Smooth muscle cell (in vitro differentiated cells): ENCODE data around the gene C19orf25. TPM values are rescaled to one million over a fixed set of nuclear protein-coding genes. Genes with fewer than 3 reads are reported as not detected.

ENCODE experiments used
- DNase-seq: peaks from one replicate; lab custom pipeline; 2025; ENCODE audit not compliant: unreplicated experiment; lab: John Stamatoyannopoulos, UW
- H2AFZ ChIP-seq: fragments of 200-600 bp; sonication (generic); 2 replicates; pipeline ENCODE4 v1.6.0; 2016; ENCODE audit warnings: antibody characterized with exemption, low read depth, mild to moderate bottlenecking
- H3F3A ChIP-seq: fragments of 200-600 bp; sonication (generic); 2 replicates; pipeline ENCODE4 v1.6.0; 2017; ENCODE audit warnings: antibody characterized with exemption, low read depth
- H3K27ac ChIP-seq: fragments of 200-600 bp; sonication (generic); 2 replicates; pipeline ENCODE4 v1.5.1; 2016; ENCODE audit warnings: low read depth, mild to moderate bottlenecking
- H3K27me3 ChIP-seq: fragments of 200-600 bp; sonication (generic); 2 replicates; pipeline ENCODE4 v1.6.1; 2016; ENCODE audit warnings: low read depth, mild to moderate bottlenecking
- H3K36me3 ChIP-seq: fragments of 200-600 bp; sonication (generic); 2 replicates; pipeline ENCODE4 v1.5.1; 2016; ENCODE audit warnings: low read depth
- H3K4me1 ChIP-seq: fragments of 200-600 bp; sonication (generic); 2 replicates; pipeline ENCODE4 v1.5.1; 2016; ENCODE audit warnings: low read depth
- H3K4me2 ChIP-seq: fragments of 200-600 bp; sonication (generic); 2 replicates; pipeline ENCODE4 v1.6.0; 2016; ENCODE audit warnings: mild to moderate bottlenecking
- H3K4me3 ChIP-seq: fragments of 200-600 bp; sonication (generic); 2 replicates; pipeline ENCODE4 v1.5.1; 2016; ENCODE audit warnings: mild to moderate bottlenecking
- H3K79me2 ChIP-seq: fragments of 200-600 bp; sonication (generic); 2 replicates; pipeline ENCODE4 v1.6.0; 2016; ENCODE audit warnings: low read depth, mild to moderate bottlenecking
- H3K9ac ChIP-seq: fragments of 200-600 bp; sonication (generic); 2 replicates; pipeline ENCODE4 v1.6.0; 2016; ENCODE audit warnings: low read depth
- H3K9me3 ChIP-seq: fragments of 200-600 bp; sonication (generic); replicated peaks from 2 replicates; pipeline ENCODE4 v1.5.1; 2016; ENCODE audit warnings: low read depth
- H4K20me1 ChIP-seq: fragments of 200-600 bp; sonication (generic); 2 replicates; pipeline ENCODE4 v1.6.0; 2016; ENCODE audit warnings: low read depth
- CTCF ChIP-seq: fragments of 200-600 bp; sonication (generic); IDR thresholded peaks from 2 replicates; pipeline ENCODE4 v1.5.1; 2017; ENCODE audit warnings: borderline replicate concordance, mild to moderate bottlenecking, antibody characterized with exemption; ENCODE audit not compliant: insufficient read depth, poor library complexity, severe bottlenecking
- WGBS: methylation state at CpG from one replicate; pipeline ENCODE4 v1.1.7; 2016; ENCODE audit warnings: low lambda C conversion rate; 5-methylcytosine and 5-hydroxymethylcytosine counted together
- polyA plus RNA-seq: library from polyadenylated mRNA; unstranded; fragments of >200 nt; fragmentation: Nextera tagmentation; extraction: Ambion mirVana; gene quantifications from 2 replicates; pipeline ENCODE4 v1.2.1, GENCODE V29; 2016
- total RNA-seq: library from RNA; depleted of rRNA; stranded (reverse); fragments of >200 nt; gene quantifications from 2 replicates; pipeline ENCODE4 v1.2.3, GENCODE V29; 2014

The C19orf25 gene
- total and polyA plus RNA-seq, 2 experiments from 2014 or later = 15.2 to 27.9 TPM

DNA sequence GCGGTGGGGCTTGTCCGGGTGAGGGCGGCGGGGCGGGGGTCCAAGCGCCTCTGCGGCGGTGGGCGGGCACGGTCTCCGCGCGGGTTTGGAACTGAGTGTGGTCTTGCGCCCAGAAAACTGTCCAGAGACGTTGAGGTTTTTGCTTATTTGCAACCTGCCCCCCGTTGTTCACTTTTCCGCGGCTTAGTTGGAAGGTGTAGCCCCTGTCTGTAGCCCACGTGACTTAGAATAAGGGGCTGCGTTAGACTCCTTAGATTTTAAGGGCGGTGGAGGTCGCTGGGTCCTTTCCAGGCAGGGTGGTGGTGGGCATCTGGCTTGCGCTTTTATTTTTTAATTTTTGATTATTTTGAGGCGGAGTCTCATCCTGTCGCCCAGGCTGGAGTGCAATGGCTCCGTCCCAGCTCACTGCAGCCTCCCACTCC, 40.1 kb downstream of the C19orf25 start:
- 2% methylated on average over 12 of the region's 26 CpGs for WGBS
- H3K4me2 ChIP-seq = peak overlapping the region; percentile 97
- H4K20me1 ChIP-seq = peaks cover 69% of the 10 kb centered on the region
- peak overlapping the region; percentile 80 for H3K27ac ChIP-seq
- H3F3A ChIP-seq = peaks cover 30% of the 10 kb centered on the region
- no peaks in the 10 kb centered on the region for H3K36me3 ChIP-seq
- H3K27me3 ChIP-seq = no peaks in the 10 kb centered on the region
- no peaks in the 10 kb centered on the region for H3K9me3 ChIP-seq
- DNase-seq = no peak
- TF ChIP-seq CTCF = no peak
- H2AFZ ChIP-seq = no peak overlapping the region
- H3K79me2 ChIP-seq = peaks cover 37% of the 10 kb centered on the region
- peak overlapping the region; percentile 72 for H3K4me3 ChIP-seq
- H3K9ac ChIP-seq = peak overlapping the region; percentile 95
- peaks cover 9% of the 10 kb centered on the region for H3K4me1 ChIP-seq

DNA sequence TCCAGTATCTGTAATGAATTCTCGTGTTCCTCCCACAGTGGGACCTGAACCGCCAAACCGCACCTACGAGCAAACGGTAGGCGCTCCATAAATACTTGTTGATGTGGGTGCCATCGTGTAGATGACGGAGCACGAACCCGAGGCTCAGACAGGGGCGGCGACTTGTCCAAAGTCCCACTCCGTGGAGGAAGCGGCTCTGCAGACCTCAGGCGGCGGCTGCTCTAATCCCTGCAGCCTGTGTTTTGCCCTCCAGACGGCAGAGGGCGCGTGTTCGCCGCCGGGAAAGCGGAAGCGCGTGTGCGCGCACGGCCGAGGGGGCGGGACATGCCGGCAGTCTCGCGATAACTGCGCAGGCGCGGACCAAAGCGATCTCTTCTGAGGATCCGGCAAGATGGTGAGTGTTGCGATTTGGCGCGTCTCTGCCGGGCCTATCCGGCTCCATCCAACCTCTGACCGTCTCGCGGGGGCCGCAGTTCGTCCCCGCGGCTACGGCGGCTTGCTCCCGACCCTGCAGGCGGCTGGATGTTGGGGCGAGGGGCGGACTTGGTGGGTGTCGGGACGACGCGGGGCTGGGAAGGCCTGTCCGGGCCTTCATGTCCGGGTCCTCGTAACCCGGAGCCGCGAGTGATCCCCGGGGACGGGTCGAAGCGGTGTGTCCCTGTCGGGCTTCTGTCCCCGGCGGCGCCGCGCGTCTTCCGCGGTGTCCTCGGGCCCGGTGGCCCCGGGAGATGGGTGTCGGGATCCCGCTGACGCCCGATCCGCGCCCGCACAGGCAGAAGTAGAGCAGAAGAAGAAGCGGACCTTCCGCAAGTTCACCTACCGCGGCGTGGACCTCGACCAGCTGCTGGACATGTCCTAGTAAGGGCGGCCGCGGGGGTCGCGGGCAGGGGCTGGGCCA, 40.7 kb downstream of the C19orf25 start, which contains the start of gene RPS15:
Gene RPS15, plus strand, starts transcription at position 362 of the 898 bp plus-strand sequence. Its CDS starts 30 bp downstream, at position 392.
- peak; percentile 83 for DNase-seq
- Histone ChIP-seq H3F3A (peaks cover 27% of the 10 kb centered on the region), H2AFZ (peak within 1 kb of the TSS; percentile 23), H3K79me2 (peaks cover 37% of the 10 kb centered on the region), H3K27me3 (no peaks in the 10 kb centered on the region), H3K27ac (peak within 1 kb of the TSS; percentile 80), H3K4me3 (peak within 1 kb of the TSS; percentile 72), H3K9me3 (no peaks in the 10 kb centered on the region), H3K4me1 (peaks cover 9% of the 10 kb centered on the region), H3K36me3 (no peaks in the 10 kb centered on the region), H4K20me1 (peaks cover 65% of the 10 kb centered on the region), H3K9ac (peak within 1 kb of the TSS; percentile 95), H3K4me2 (peak within 1 kb of the TSS; percentile 97)
- TF ChIP-seq CTCF = peak; percentile 84
- whole genome bisulfite sequencing = 1% methylated on average over 89 of the region's 100 CpGs

DNA sequence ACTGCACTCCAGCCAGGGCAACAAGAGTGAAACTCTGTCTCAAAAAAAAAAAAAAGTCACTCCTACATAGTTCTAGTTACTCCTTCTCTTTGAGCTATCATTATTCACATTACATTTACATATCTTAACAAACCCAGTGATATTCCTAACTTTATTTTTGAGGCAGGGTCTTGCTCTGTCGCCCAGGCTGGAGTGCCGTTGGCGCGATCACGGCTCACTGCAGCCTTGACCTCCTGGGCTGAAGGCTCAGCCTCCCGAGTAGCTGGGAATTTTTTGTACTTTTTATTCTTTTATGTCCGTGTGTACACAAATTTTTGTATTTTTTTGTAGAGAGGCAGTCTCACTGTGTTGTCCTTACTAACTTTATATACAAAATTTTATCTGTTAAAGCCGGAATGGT, 41.4 kb downstream of the C19orf25 start:
- no peak for TF ChIP-seq CTCF
- Histone ChIP-seq H3K36me3 (no peaks in the 10 kb centered on the region), H2AFZ (no peak overlapping the region), H3K4me2 (peak overlapping the region; percentile 54), H3K9me3 (no peaks in the 10 kb centered on the region), H3K9ac (no peak overlapping the region), H3K4me1 (peaks cover 9% of the 10 kb centered on the region), H3K27ac (peak overlapping the region; percentile 46), H4K20me1 (peaks cover 59% of the 10 kb centered on the region), H3K27me3 (no peaks in the 10 kb centered on the region), H3K79me2 (peaks cover 37% of the 10 kb centered on the region), H3F3A (peaks cover 22% of the 10 kb centered on the region), H3K4me3 (peak overlapping the region; percentile 72)
- 83% methylated on average over 8 of the region's 8 CpGs for WGBS
- DNase-seq = no peak
